Inflammatory macrophage treated with lipopolysaccharide for 1 hour (primary cell): ENCODE results near the gene ACOT13.
"Not testable (repeated sequence)": the region's sequence is repeated elsewhere in the genome, so short reads cannot be mapped to it uniquely, and the experiment has no call there.

Source experiments
- DNase-seq, 2 donors: peaks; one replicate each; pipeline ENCODE4 v3.0.0-alpha.2; 2020 to 2022

The ACOT13 gene

DNA sequence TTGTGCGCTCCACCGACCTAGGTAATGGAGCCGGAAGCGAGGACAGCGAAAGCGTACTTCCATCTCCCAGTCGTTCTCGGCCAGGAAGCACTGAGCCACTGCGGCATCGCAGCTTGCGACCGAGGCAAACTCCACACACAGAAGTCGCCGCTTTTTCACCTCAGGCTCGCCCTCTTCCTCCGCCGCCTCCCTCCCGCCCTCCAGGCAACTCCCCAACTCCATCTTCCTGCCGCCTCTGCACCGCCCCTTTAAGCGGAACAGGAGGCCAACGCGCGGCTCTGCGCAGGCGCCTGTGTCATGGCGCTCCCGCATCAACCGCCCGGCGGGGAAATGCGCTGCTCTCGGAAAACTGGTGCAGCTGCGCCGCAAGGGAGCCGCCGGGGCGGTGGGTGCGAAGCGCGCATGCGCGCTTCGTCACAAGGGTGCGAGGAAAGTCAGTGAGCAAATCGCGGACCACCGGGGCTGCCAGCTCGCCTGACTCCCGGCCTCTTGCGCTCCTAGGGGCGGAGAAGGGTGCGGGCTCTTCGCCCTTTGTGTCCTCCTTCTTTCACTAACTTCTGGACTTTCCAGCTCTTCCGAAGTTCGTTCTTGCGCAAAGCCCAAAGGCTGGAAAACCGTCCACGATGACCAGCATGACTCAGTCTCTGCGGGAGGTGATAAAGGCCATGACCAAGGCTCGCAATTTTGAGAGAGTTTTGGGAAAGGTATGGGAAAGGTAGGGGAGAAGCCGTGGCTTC is at the start of gene ACOT13, which contains the start of gene TDP2:
Gene ACOT13 (plus strand): TSS at position 437 of the 737 bp plus-strand sequence. CDS start 187 bp downstream, at position 624.
Gene TDP2 (minus strand): TSS at position 259 of the 737 bp plus-strand sequence. CDS start 37 bp downstream, at position 222.
- peak; percentile 95 to 96 for DNase-seq

DNA sequence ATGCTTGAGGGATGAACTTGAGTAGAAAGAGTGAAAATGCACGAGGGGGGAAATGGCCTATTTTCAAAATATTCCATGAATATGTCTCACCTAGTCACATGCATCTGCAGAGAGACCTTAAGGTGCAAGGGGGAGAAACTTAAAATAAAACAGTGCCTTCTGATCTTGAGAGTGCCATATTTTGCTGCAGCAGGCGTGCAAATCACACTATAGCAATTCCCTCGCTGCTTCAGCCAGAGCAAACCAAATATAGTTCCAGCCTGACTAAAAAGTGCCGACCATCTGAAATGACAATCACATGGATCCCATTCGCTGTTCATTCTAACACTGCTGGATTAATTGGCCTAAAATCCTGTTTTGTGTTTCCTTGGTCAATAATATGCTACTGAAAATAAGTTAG is 47.2 kb upstream of the ACOT13 start:
- no peak for DNase-seq

DNA sequence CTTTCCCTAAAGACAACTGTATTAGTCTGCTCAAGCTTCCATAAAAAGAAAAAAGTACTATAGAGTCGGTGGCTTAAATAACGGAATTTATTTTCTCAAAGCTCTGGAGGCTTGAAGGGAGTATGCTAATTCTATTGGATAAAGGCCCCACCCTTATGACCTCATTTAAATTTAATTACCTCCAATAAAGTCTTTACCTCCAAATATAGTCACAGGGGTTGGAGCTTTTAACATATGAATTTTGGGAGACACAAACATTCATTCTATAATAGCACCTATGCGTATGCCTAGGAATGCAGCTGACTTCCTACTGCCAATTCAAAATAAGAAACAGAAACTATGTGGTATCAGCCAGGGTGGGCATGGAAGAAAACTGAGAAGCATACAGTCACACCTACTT is 46.2 kb upstream of the ACOT13 start:
- no peak for DNase-seq

DNA sequence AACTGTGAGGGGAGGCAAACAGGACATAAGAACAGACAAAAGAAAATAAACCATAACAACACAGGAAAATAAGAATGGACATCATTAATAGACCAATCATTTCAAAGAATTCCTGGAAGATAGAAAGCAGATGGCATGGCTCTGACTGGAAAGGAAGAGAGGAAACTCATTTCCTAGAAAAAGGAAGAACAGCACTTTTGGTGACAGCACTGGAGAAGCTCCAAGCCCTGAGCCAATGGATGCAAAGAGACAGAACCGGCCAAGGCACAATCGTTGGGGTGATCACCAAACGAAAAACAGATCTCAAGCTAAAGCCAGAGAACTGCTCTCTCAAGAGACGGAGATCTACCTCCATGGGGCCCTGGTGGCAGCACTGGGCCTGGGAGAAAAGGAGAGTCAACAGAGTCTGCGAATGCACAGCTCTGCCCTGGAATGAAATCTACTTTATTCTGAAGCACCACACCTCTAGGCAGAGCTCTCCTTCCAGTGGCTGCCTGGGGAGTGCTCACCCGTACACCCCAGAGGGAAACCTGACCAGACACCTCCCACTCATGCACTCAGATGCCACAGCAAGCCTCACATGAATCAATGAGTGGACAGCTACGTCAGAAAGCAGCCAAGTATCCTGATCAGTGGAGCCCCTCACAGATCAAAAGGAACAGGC is 45.1 kb upstream of the ACOT13 start:
- DNase-seq: no peak

DNA sequence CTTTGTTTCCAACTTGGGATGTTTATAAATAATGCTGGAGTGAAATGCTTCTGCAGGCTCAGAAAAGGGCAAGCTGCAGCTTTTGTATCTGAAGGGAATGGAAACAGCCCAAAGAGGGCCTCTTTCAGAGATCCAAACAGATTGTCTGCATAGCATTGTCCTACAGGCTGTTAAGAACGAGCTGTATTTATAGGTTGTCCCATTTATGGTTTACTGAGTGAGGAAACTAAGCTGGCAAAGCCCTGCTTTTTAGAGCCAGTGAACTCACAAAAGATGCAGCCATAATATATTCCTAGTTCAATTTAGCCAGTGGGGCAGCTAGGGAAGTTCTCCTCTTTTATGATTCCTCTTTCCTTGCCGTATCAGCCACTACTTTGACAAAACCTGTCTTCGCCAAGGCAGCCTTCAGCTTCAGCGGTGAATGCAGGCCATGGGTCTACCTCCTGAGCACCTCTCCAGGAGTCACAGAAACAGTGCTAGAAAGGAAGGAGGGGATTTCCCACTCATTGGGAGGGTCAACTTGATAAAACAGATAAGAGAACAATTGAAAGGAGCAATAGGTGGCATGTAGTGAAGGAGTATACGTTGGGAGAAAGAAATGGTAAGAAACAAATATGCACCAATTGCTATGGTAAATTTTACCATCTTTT is 35.9 kb upstream of the ACOT13 start:
- no peak for DNase-seq

DNA sequence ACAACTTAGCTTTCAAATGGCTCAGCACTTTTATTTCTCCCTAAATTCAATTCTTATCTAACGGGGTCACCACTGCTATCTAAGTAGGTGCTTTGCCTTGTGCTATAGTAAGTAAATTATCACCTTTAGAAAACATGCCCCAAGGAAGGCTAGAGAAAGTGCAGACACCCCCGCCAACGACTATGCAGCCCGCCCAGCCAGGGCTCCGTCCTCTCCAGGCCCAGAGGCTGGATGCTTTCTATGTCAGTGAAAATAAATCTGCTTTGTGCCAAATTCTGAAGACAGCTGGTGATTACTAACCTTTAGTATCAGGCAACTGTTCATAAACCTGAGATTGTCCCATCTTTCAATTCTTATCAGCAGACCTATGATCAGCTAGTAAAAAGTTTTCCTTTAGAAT is 35.2 kb upstream of the ACOT13 start:
- no peak for DNase-seq

DNA sequence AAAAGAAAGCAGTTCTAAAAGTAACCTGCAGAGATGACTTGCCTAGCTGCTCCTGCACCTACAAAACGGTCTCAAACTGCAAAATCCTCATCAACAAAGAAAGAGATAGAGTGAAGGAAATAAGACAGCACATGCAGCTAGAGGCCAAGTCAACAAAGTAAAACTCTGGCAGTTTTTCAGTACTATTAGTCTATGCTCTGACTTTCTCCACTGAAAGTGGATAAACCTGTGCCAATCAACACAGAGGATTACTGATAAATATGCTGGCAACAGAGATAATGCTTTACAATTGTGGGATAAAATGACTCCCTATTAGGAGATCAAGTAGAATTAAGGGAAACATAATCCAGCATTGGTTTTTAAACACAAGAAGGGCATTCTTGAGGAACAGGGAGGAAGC is 34.3 kb upstream of the ACOT13 start:
- no peak for DNase-seq

DNA sequence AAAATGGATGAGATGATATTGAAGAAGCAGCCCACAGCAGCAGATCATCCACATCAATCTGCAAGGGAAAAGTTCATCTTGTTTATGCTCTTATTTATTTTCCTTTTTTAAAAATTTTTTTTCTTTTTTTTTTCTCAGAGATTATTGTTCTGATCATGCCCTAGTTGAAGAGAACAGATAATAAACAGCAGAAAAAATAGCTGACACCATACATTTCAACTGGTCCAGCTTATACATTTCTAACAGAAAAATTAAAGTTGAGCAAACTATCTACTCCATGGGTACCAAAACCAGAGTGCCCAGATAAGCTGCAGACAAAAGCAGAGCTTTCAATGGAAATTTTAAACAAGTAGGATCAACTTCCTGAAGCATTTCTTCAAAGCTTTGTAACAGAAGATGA is 30.2 kb upstream of the ACOT13 start:
- DNase-seq: no peak

DNA sequence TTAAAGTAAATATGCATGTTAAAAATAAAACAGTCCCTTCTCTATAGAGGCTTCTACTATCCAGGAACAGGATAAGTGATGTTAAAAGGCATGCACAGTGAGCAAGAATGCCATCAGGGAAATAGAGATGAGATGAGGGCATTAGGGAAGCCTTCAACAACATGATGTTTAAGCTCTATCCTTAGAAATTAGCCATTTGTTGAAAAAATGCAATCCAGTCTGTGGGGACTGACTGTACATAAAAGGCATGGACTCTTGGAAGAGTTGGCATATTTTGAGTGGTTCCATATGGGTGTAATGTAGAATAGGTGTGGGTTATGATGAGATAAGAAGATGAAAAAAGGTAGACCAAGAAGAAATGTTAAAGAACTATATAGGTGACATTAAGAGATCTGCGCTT is 26.7 kb upstream of the ACOT13 start:
- DNase-seq: no peak

DNA sequence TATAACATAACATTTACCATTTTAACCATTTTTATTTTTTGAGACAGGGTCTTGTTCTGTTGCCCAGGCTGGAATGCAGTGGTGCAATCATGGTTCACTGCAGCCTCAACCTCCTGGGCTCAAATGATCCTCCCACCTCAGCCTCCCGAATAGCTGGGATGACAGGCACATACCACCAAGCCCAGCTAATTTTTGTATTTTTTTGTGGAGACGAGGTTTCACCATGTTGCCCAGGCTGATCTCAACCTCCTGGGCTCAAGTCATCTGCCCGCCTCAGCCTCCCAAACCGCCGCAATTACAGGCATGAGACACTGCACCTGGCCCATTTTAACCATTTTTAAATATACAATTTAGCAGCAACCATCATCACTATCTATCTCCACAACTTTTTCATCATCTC is 26.2 kb upstream of the ACOT13 start:
- DNase-seq: not testable (repeated sequence)

DNA sequence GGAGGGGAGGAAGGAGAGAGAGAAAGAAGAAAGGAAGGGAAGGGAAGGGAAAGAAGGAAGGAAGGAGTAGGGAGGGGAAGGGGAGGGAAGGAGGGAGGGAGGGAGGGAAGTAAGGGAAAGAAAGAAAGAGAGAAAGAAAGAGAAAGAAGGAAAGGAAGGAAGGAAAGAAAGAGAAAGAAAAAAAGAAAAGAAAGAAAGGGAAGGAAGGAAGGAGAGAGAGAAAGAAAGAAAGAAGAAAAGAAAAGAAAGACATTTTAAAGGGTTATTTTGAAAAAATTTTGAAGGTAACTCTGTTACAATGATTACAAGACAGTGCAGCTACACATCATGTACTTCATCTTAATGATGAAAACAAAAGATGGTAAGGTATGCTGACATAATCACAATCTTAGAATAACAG is 24.8 kb upstream of the ACOT13 start:
- no peak for DNase-seq

DNA sequence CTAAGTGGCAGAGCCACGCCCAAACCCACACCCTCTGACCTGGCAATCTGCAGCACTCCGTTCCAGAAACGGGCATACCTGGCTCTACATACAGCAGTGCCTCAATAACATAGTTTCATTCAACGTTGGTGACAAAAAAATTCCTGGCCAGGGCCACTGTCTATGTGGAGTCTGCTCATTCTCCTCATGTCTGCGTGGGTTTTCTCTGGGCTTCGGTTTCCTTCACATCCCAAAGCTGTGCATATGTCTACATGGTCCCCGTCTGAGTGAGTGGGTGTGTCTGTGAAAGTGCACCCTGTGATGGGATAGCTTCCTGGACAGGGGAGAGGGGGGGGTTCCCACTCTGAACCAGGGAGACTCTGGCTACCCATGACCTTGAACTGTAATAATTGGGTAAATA is 23.0 kb upstream of the ACOT13 start:
- DNase-seq: no peak

DNA sequence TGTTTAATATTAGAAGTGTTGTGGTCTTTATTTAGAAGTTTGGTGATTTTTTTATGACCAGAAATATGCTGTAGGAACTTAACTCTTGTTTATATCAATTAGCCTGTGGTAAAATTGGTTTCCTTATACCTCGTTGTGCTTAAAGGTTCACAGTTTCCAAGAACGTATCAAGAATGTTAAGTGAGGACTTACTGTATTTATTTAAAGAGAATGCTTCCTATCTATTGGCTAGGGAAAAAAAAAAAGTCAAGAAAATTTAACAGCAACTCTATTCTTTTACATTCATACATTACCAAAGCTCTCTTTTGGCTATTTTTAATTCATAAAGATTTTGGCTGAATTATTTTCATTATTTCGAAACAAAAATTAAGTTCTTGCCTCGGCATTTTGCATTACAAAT is 22.5 kb upstream of the ACOT13 start:
- DNase-seq: no peak

DNA sequence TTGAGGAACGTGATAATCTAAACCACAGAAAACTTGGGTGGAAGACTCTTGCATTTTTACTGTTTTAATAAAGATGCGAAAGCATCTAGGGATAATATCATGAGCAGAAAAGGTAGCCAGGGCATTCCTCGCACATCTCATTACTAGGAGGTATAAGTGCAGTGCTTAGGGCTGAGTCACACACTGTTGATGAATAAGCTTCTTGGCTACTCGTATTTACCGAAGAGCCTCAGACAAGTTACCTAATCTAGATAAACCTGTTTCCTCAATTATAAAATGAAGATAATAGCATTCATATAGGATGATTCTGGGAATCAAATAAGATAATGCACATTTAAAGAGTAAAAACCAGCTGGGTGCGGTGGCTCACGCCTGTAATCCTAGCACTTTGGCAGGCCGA is 20.1 kb upstream of the ACOT13 start:
- no peak for DNase-seq

DNA sequence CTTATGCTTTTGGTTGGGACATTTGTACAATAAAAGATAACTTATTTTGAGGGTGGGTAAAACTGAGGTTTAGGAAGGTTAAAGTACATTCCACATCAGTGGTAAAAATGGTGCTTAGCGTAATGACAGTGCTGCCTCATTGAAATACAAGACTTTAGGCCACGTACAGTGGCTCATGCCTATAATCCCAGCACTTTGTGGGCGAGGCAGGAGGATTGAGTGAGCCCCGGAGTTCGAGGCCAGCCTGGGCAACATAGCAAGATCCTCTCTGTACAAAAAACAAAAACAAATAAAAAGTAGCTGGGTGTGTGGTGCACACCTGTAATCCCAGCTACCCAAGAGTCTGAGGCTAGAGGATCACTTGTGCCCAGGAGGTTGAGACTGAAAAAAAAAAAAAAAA is 18.6 kb upstream of the ACOT13 start:
- DNase-seq: no peak

DNA sequence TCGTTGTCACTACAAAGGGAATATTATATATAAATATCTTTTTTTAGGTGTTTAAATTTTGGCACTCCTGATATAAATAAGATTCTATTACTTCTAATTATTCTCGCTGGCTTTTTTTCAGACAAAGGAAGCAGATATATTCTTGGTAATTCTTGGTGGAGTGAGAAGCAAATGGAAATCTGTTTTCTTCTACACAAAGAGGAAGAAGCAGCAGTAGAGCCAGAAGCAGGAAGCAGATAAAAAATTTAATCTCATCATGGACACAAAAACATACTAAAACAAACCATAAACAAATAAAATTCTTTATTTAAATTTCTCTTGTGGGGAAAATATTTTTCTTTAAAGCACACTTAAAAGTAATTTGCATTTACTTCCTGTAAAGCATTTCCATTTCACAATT is 17.2 kb upstream of the ACOT13 start:
- no peak for DNase-seq

DNA sequence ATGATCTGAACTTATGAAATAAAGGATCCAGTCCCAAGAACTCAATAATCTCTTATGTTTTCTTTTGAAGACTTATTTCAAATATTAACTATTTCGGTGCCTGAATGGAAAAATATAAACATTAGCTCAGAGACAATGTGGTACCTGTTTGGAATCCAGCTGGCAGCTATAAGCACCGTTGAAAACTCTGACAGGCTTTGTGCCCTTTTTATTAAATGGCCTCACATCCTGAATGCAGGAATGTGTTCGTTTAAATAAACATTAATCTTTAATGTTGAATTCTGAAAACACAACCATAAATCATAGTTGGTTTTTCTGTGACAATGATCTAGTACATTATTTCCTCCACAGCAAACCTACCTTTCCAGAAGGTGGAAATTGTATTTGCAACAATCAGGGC is 16.5 kb upstream of the ACOT13 start:
- DNase-seq: no peak

DNA sequence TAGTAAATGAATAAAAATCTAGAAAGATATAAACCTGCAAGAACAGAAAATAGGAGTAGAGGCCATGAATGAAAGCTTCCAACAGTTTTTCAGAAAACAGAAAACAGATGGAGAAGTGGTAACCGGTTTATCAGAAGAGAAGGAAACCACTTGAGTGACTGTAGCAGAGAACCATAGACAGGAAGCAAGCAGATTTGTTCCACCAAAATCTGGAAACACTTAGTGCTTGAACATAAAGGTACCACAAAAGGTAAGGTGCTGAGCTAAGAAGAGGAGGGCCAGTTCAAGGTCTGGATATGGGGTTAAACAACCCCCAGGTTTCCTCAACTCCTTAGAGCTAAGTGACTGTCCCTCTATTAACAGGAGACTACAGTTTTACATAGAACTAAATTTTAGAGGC is 11.7 kb upstream of the ACOT13 start:
- no peak for DNase-seq

DNA sequence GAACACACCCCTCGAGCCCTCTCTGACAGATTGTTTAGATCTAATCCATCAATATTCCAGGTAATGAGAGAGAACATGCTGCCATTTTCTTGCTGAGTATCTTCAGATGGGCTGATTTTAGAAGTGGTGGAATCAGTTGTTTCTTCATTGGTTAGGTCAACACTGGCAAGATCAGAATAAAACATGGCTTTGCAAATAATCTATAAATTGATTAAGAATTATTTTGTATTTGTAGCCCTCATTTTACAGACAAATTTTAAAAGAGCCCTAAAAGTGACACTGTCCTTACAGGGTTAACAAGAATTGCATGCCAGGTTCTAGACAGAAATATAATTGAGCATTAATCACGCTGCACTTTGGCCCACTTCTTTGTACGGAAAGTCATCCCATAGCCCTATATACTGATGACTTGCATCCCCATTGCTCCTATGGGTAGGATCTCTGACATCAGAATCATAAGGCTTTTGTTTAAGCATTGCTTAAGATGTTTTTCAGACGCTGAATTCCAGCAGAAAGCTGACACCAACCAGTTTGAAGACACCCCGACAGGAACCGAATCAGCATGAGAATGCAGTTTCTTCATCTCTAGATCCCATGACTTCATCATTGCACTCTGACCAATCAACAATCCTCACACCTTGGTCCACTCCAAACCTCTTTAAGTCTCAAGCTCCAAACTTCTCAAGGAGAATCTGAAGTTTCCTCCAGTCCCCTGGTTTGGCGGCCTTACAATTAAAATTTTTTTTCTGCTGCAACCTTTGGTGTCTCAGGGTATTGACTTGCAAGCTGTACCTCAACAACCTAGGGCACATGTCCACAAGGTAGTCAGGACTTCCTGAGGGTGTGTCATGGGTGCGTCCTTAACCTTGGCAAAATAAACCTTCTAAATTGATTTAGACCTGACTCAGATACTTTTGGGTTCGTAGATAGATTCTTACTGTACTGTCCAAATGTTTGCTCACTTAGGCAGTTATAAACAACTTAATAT is 8.0 kb upstream of the ACOT13 start:
- DNase-seq: peak; percentile 88 to 99

DNA sequence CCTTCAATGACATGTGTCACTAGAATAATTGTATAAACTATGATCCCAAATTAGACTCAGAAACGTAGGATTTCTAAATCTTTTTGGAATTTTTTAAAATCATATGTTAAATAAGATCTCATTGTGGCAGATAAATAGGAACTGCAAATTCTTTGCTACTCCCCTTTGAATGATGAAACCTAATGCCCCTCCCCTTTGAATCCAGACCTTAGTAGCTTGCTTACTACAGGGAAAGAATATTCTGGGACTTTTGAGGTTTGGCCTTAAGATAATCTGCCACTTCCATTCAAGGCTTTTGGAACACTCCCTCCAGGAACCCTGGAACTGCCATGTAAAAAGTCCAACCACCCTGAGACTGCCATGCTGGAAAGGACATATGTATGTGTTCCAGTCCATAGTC is 7.3 kb upstream of the ACOT13 start:
- peak; percentile 59 to 73 for DNase-seq

DNA sequence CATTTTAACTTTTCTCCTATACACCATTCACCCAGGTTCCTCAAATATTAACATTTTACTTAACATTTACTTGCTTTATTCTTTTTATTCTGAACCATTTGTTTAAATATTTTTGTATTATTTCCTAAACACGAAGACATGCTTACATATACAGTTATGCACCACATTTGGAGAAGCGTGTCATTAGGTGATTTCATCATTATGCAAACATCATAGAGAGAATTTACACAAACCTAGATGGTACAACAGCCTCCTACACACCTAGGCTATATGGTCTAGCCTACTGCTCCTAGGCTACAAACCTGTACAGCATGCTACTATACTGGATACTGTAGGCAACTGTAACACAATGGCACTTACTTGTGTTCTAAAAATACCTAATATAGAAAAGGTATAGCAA is 6.8 kb upstream of the ACOT13 start:
- peak; percentile 61 to 82 for DNase-seq

DNA sequence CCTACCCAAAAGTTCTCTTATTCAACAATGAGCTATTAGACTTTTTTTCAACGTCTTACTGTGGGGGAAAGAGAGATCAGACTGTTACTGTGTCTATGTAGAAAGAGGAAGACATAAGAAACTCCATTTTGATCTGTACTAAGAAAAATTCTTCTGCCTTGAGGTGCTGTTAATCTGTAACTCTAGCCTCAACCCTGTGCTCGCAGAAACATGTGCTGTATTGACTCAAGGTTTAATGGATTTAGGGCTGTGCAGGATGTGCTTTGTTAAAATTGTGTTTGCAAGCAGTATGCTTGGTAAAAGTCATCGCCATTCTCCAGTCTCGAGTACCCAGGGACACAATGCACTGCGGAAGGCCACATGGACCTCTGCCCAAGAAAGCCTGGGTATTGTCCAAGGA is 5.1 kb upstream of the ACOT13 start:
- not testable (repeated sequence) for DNase-seq

DNA sequence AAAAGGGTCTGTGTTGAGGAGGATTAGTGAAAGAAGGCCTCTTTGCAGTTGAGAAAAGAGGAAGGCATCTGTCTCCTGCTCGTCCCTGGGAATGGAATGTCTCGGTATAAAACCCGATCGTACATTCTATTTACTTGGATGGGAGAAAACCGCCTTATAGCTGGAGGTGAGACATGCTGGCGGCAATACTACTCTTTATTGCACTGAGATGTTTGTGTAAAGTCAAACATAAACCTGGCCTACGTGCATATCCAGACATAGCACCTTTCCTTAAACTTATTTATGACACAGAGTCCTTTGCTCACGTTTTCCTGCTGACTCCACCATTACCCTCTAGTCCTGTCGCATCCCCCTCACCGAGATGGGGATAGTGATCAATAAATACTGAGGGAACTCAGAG is 4.6 kb upstream of the ACOT13 start:
- no peak for DNase-seq
